ENCODE measurements around the gene AMY2B. TPM values are rescaled to one million over a fixed set of nuclear protein-coding genes. Genes with fewer than 3 reads are reported as not detected.
"Not testable (repeated sequence)": the region's sequence is repeated elsewhere in the genome, so short reads cannot be mapped to it uniquely, and the experiment has no call there.

Gene AMY2B
- total RNA-seq, 1 experiment from 2014 or later: 0.11 TPM

- H2AFZ ChIP-seq: peak overlapping the region; percentile 53; the same call in 1 of the 2 replicates
- H3K4me2 ChIP-seq: no peak overlapping the region
- intact Hi-C loops (cut with micrococcal nuclease; ENCODE audit: unreplicated experiment): no loop called here
- no peaks in the 10 kb centered on the region for H3K79me2 ChIP-seq (ENCODE audit: low read depth)
- no peaks in the 10 kb centered on the region for H3K4me1 ChIP-seq (replicated peaks; ENCODE audit: insufficient read depth)
- no peaks in the 10 kb centered on the region for H3K27me3 ChIP-seq (ENCODE audit: insufficient read depth, low read depth)
- CTCF ChIA-PET: no interaction called here
- no peaks in the 10 kb centered on the region for H3K9me3 ChIP-seq (ENCODE audit: insufficient read depth, low read depth)
- no peaks in the 10 kb centered on the region for H3K36me3 ChIP-seq (ENCODE audit: low read depth)
- no peak overlapping the region for H3K4me3 ChIP-seq
- POLR2A ChIA-PET (ENCODE audit: unreplicated experiment): no interaction called here
- TF ChIP-seq CTCF (conservative IDR thresholded peaks at IDR 0.05) (no peak), EZH2 (IDR thresholded peaks at IDR 0.05; ENCODE audit: low read depth) (no peak)
- BruUV-seq (replicated peaks): no TSS peak
- DNase-seq: no peak
- H3K9me2 ChIP-seq (ENCODE audit: insufficient read depth): no peaks in the 10 kb centered on the region; the same call in 1 of the 2 replicates
- H3F3A ChIP-seq (ENCODE audit: insufficient read depth, low read depth): no peaks in the 10 kb centered on the region
- H4K20me1 ChIP-seq (ENCODE audit: insufficient read depth): no peaks in the 10 kb centered on the region
- no peak overlapping the region for H3K27ac ChIP-seq
Observed at GRCh38 chr1:103616362-103616761, 45.0 kb downstream of the AMY2B start.

- BruUV-seq (replicated peaks); H4K20me1 ChIP-seq (ENCODE audit: insufficient read depth); H3K4me2 ChIP-seq; intact Hi-C loops (cut with micrococcal nuclease; ENCODE audit: unreplicated experiment); H3F3A ChIP-seq (ENCODE audit: insufficient read depth, low read depth); CTCF ChIA-PET; H3K9me2 ChIP-seq (ENCODE audit: insufficient read depth); H3K9me3 ChIP-seq (ENCODE audit: insufficient read depth, low read depth); H3K36me3 ChIP-seq (ENCODE audit: low read depth); POLR2A ChIA-PET (ENCODE audit: unreplicated experiment); H3K4me1 ChIP-seq (replicated peaks; ENCODE audit: insufficient read depth); H3K79me2 ChIP-seq (ENCODE audit: low read depth); H3K4me3 ChIP-seq; H3K27me3 ChIP-seq (ENCODE audit: insufficient read depth, low read depth); H3K27ac ChIP-seq; DNase-seq: not testable (repeated sequence)
- H2AFZ ChIP-seq: peak within 1 kb of the TSS; percentile 53; the same call in 1 of the 2 replicates
Observed at GRCh38 chr1:103616994-103617477, 45.6 kb downstream of the AMY2B start, which contains the start of gene AMY2A. Gene AMY2A, plus strand, starts transcription at chr1:103617427. Its CDS starts 14 bp downstream, at chr1:103617441.

- H3K4me1 ChIP-seq (replicated peaks; ENCODE audit: insufficient read depth); CTCF ChIA-PET; H3K27me3 ChIP-seq (ENCODE audit: insufficient read depth, low read depth); BruUV-seq (replicated peaks); POLR2A ChIA-PET (ENCODE audit: unreplicated experiment); H2AFZ ChIP-seq; H3K9me3 ChIP-seq (ENCODE audit: insufficient read depth, low read depth); intact Hi-C loops (cut with micrococcal nuclease; ENCODE audit: unreplicated experiment); H3K9me2 ChIP-seq (ENCODE audit: insufficient read depth); H3F3A ChIP-seq (ENCODE audit: insufficient read depth, low read depth); H3K79me2 ChIP-seq (ENCODE audit: low read depth); H3K27ac ChIP-seq; H3K4me2 ChIP-seq; H4K20me1 ChIP-seq (ENCODE audit: insufficient read depth); DNase-seq; H3K36me3 ChIP-seq (ENCODE audit: low read depth); H3K4me3 ChIP-seq: not testable (repeated sequence)
Observed at GRCh38 chr1:103627436-103627835, 56.0 kb downstream of the AMY2B start.

Other genes with a start within 250 kb of the AMY2B start
- gene RNPC3, start 45.9 kb upstream of the AMY2B start, total RNA-seq (2021): 13.4 and 17.0 TPM in 2 replicates
- not detected in 2 replicates for gene AMY2A, start 45.8 kb downstream of the AMY2B start, total RNA-seq (2021)
- not detected in 2 replicates for gene AMY1A, start 84.2 kb downstream of the AMY2B start, total RNA-seq (2021)
- gene AMY1B, start 124.6 kb downstream of the AMY2B start, total RNA-seq (2021): not detected in 2 replicates
- gene AMY1C, start 178.3 kb downstream of the AMY2B start, total RNA-seq (2021): not detected in 2 replicates

All from PC-9 (cell line).